SU-DHL-6 (cell line): ENCODE measurements around the gene SUSD2.

Source experiments
- EZH2phosphoT487 ChIP-seq: fragments of 200-600 bp; sonication (generic), shearing (Covaris generic); conservative IDR thresholded peaks from 2 replicates; pipeline ENCODE4 v1.6.1; 2018; ENCODE audit warnings: mild to moderate bottlenecking, antibody characterized with exemption, low read length, moderate library complexity, mixed read lengths
- TF ChIP-seq, protein P1 (sequence below): fragments of 200-600 bp; sonication (generic); IDR thresholded peaks from one replicate; pipeline ENCODE4 v1.5.1; 2017; ENCODE audit warnings: antibody characterized with exemption, mild to moderate bottlenecking, low read length, moderate library complexity; ENCODE audit not compliant: insufficient read depth, poor library complexity, severe bottlenecking

DNA sequence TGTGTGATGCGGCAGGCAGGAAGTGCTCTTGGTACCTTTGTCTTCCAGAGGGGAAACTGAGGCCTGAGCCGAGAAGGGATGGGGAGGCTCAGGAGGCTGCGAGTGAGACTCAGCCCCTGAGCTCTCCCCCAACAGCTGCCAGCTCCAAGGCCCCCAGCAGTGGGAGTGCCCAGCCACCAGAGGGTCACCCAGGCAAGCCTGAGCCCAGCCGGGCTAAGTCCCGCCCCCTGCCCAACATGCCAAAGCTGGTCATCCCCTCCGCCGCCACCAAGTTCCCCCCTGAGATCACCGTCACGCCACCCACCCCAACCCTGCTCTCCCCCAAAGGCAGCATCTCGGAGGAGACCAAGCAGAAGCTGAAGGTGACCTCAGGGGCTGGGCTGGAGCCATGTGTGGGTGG is 3.8 kb upstream of the SUSD2 start:
- TF ChIP-seq EZH2phosphoT487: no peak
- TF ChIP-seq, protein P1, sequence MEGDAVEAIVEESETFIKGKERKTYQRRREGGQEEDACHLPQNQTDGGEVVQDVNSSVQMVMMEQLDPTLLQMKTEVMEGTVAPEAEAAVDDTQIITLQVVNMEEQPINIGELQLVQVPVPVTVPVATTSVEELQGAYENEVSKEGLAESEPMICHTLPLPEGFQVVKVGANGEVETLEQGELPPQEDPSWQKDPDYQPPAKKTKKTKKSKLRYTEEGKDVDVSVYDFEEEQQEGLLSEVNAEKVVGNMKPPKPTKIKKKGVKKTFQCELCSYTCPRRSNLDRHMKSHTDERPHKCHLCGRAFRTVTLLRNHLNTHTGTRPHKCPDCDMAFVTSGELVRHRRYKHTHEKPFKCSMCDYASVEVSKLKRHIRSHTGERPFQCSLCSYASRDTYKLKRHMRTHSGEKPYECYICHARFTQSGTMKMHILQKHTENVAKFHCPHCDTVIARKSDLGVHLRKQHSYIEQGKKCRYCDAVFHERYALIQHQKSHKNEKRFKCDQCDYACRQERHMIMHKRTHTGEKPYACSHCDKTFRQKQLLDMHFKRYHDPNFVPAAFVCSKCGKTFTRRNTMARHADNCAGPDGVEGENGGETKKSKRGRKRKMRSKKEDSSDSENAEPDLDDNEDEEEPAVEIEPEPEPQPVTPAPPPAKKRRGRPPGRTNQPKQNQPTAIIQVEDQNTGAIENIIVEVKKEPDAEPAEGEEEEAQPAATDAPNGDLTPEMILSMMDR: no peak
